MM.1S (cell line): Measurements from ENCODE around the gene NEURL1.

ENCODE experiments used
- CTCF ChIP-seq: fragments of 300-600 bp; sonication (generic); IDR thresholded peaks from 2 replicates; pipeline ENCODE4 v1.5.1; 2016; ENCODE audit warnings: antibody characterized with exemption, low read length, mixed read lengths
- EZH2 ChIP-seq: fragments of 300-600 bp; sonication (generic); optimal IDR thresholded peaks from 2 replicates; pipeline ENCODE3; 2017; ENCODE audit warnings: low read depth, mild to moderate bottlenecking, antibody characterized with exemption, low read length, mixed read lengths
- EZH2phosphoT487 ChIP-seq: fragments of 300-600 bp; sonication (generic); IDR thresholded peaks from 2 replicates; pipeline ENCODE4 v1.6.1; 2018; ENCODE audit warnings: antibody characterized with exemption, low read length

GRCh38 chr10:103575416-103576075 is 82.0 kb downstream of the NEURL1 start:
- TF ChIP-seq EZH2phosphoT487 (no peak), EZH2 (no peak), CTCF (no peak)
